ENCODE data around the gene AK8.

AK8 gene

GRCh38 chr9:132838291-132838690 is 39.8 kb downstream of the AK8 start (continued):
- TF ChIP-seq, protein P1, sequence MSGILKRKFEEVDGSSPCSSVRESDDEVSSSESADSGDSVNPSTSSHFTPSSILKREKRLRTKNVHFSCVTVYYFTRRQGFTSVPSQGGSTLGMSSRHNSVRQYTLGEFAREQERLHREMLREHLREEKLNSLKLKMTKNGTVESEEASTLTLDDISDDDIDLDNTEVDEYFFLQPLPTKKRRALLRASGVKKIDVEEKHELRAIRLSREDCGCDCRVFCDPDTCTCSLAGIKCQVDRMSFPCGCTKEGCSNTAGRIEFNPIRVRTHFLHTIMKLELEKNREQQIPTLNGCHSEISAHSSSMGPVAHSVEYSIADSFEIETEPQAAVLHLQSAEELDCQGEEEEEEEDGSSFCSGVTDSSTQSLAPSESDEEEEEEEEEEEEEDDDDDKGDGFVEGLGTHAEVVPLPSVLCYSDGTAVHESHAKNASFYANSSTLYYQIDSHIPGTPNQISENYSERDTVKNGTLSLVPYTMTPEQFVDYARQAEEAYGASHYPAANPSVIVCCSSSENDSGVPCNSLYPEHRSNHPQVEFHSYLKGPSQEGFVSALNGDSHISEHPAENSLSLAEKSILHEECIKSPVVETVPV (CRISPR knock-in tag; IDR thresholded peaks at IDR 0.05) = no peak
- TF ChIP-seq, protein P2, sequence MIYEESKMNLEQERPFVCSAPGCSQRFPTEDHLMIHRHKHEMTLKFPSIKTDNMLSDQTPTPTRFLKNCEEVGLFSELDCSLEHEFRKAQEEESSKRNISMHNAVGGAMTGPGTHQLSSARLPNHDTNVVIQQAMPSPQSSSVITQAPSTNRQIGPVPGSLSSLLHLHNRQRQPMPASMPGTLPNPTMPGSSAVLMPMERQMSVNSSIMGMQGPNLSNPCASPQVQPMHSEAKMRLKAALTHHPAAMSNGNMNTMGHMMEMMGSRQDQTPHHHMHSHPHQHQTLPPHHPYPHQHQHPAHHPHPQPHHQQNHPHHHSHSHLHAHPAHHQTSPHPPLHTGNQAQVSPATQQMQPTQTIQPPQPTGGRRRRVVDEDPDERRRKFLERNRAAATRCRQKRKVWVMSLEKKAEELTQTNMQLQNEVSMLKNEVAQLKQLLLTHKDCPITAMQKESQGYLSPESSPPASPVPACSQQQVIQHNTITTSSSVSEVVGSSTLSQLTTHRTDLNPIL (CRISPR knock-in tag; IDR thresholded peaks at IDR 0.05; ENCODE audit: low read depth) = no peak
- TF ChIP-seq ISL1 (CRISPR knock-in tag; IDR thresholded peaks at IDR 0.05) (no peak), ZNF70 (CRISPR knock-in tag; IDR thresholded peaks at IDR 0.05) (no peak)

DNA sequence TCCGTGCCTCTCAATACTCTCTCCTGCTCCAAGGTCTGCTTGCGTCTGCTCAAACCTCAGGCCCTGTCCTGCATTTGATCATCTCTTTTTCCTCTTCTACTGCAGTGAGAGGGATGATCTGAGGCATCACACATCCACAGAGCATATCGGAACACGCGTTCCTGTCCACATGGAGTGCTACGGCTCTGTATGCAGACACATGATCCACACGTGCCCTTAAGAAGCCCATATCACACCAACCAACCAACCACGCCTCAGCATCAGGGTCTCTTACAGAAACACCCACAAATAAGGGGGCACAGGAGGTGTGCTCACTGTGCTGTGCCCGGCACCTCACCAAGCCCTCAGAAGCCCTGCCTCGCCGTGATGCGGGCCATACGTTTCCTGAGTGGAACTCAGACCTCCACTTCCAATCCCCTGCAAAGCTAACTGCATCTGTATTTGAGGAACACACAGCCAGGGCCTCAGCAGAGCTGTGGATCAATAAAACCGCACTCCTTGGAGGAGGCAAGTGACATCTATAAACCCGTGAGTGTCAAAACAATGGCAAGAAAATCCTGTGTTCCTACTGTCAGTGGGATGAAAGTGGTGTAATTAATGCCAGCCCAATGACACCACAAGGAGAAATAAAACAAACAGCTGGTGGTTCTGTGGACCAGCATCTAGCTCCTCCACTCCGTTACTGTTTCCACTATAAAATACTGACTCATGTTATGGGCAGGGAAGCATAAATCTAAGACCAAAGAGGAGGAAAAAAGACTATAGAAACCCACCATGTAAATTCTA is 40.4 kb downstream of the AK8 start:
- TF ChIP-seq GLIS3 (CRISPR knock-in tag; IDR thresholded peaks at IDR 0.05) (no peak), TSHZ2 (CRISPR knock-in tag; IDR thresholded peaks at IDR 0.05) (no peak), ZNF565 (CRISPR knock-in tag; conservative IDR thresholded peaks at IDR 0.05; ENCODE audit: low read depth) (no peak), ZFP30 (CRISPR knock-in tag; IDR thresholded peaks at IDR 0.05) (no peak)
- no peak for ATAC-seq

DNA sequence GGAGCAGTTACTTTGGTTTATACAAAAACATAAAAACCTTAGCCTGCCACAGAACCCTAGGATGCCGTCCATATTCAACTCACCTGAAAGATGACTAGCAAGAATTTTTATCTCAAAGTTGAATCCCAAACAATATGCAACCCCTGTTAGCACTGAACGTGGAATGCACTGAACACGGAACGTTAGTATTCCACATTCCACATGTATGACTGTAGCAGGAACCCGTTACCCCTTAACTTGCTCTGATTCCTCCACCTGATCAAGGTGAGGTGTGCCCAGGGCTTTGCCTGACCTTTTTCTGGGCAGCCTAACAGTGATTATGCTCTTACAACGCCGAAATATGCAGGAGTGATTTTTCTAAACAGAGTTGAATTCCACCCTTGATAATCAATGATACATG is 43.7 kb downstream of the AK8 start:
- no peak for TF ChIP-seq ZFP3 (CRISPR knock-in tag; IDR thresholded peaks at IDR 0.05)
- TF ChIP-seq TSHZ2 (CRISPR knock-in tag; IDR thresholded peaks at IDR 0.05) = no peak
- no peak for TF ChIP-seq POU6F1 (CRISPR knock-in tag; IDR thresholded peaks at IDR 0.05; ENCODE audit: borderline replicate concordance, low read depth)
- TF ChIP-seq SNAI2 (CRISPR knock-in tag; IDR thresholded peaks at IDR 0.05) = no peak
- TF ChIP-seq ZNF565 (CRISPR knock-in tag; conservative IDR thresholded peaks at IDR 0.05; ENCODE audit: low read depth) = no peak
- no peak for TF ChIP-seq GLIS3 (CRISPR knock-in tag; IDR thresholded peaks at IDR 0.05)
- ATAC-seq = no peak

- ATAC-seq = no peak; the same call in 2 of the 3 replicates
- TF ChIP-seq ZFP3 (CRISPR knock-in tag; IDR thresholded peaks at IDR 0.05) (no peak), ZNF565 (CRISPR knock-in tag; conservative IDR thresholded peaks at IDR 0.05; ENCODE audit: low read depth) (no peak), BACH2 (CRISPR knock-in tag; IDR thresholded peaks at IDR 0.05; ENCODE audit: borderline replicate concordance) (no peak), TOX (CRISPR knock-in tag; IDR thresholded peaks at IDR 0.05; ENCODE audit: borderline replicate concordance) (no peak), SNAI2 (CRISPR knock-in tag; IDR thresholded peaks at IDR 0.05) (no peak), PPARA (CRISPR knock-in tag; IDR thresholded peaks at IDR 0.05; ENCODE audit: borderline replicate concordance) (no peak), POU6F1 (CRISPR knock-in tag; IDR thresholded peaks at IDR 0.05; ENCODE audit: borderline replicate concordance, low read depth) (no peak), ZFP30 (CRISPR knock-in tag; IDR thresholded peaks at IDR 0.05) (no peak), ISL1 (CRISPR knock-in tag; IDR thresholded peaks at IDR 0.05) (no peak), OSR1 (CRISPR knock-in tag; IDR thresholded peaks at IDR 0.05) (no peak), TCF4 (CRISPR knock-in tag; IDR thresholded peaks at IDR 0.05; ENCODE audit: borderline replicate concordance) (no peak), RARB (CRISPR knock-in tag; IDR thresholded peaks at IDR 0.05) (no peak), ARNTL (CRISPR knock-in tag; IDR thresholded peaks at IDR 0.05; ENCODE audit: borderline replicate concordance, low read depth) (no peak)
- TF ChIP-seq, protein P1 (CRISPR knock-in tag; IDR thresholded peaks at IDR 0.05) = no peak
- TF ChIP-seq, protein P2 (CRISPR knock-in tag; IDR thresholded peaks at IDR 0.05; ENCODE audit: low read depth) = no peak
Observed at GRCh38 chr9:132833550-132834121, 44.4 kb downstream of the AK8 start.

Measured in SK-N-SH treated with all-trans-retinoic acid at 6 μM for 48 hours (cell line).